Smooth muscle cell (in vitro differentiated cells): Measurements from ENCODE around the gene FNDC3B. TPM values are rescaled to one million over a fixed set of nuclear protein-coding genes. Genes with fewer than 3 reads are reported as not detected.

Experiments used
- DNase-seq: peaks from one replicate; lab custom pipeline; 2025; ENCODE audit not compliant: unreplicated experiment; lab: John Stamatoyannopoulos, UW
- H2AFZ ChIP-seq: fragments of 200-600 bp; sonication (generic); 2 replicates; pipeline ENCODE4 v1.6.0; 2016; ENCODE audit warnings: antibody characterized with exemption, low read depth, mild to moderate bottlenecking
- H3F3A ChIP-seq: fragments of 200-600 bp; sonication (generic); 2 replicates; pipeline ENCODE4 v1.6.0; 2017; ENCODE audit warnings: antibody characterized with exemption, low read depth
- H3K27ac ChIP-seq: fragments of 200-600 bp; sonication (generic); 2 replicates; pipeline ENCODE4 v1.5.1; 2016; ENCODE audit warnings: low read depth, mild to moderate bottlenecking
- H3K27me3 ChIP-seq: fragments of 200-600 bp; sonication (generic); 2 replicates; pipeline ENCODE4 v1.6.1; 2016; ENCODE audit warnings: low read depth, mild to moderate bottlenecking
- H3K36me3 ChIP-seq: fragments of 200-600 bp; sonication (generic); 2 replicates; pipeline ENCODE4 v1.5.1; 2016; ENCODE audit warnings: low read depth
- H3K4me1 ChIP-seq: fragments of 200-600 bp; sonication (generic); 2 replicates; pipeline ENCODE4 v1.5.1; 2016; ENCODE audit warnings: low read depth
- H3K4me2 ChIP-seq: fragments of 200-600 bp; sonication (generic); 2 replicates; pipeline ENCODE4 v1.6.0; 2016; ENCODE audit warnings: mild to moderate bottlenecking
- H3K4me3 ChIP-seq: fragments of 200-600 bp; sonication (generic); 2 replicates; pipeline ENCODE4 v1.5.1; 2016; ENCODE audit warnings: mild to moderate bottlenecking
- H3K79me2 ChIP-seq: fragments of 200-600 bp; sonication (generic); 2 replicates; pipeline ENCODE4 v1.6.0; 2016; ENCODE audit warnings: low read depth, mild to moderate bottlenecking
- H3K9ac ChIP-seq: fragments of 200-600 bp; sonication (generic); 2 replicates; pipeline ENCODE4 v1.6.0; 2016; ENCODE audit warnings: low read depth
- H3K9me3 ChIP-seq: fragments of 200-600 bp; sonication (generic); replicated peaks from 2 replicates; pipeline ENCODE4 v1.5.1; 2016; ENCODE audit warnings: low read depth
- H4K20me1 ChIP-seq: fragments of 200-600 bp; sonication (generic); 2 replicates; pipeline ENCODE4 v1.6.0; 2016; ENCODE audit warnings: low read depth
- CTCF ChIP-seq: fragments of 200-600 bp; sonication (generic); IDR thresholded peaks from 2 replicates; pipeline ENCODE4 v1.5.1; 2017; ENCODE audit warnings: borderline replicate concordance, mild to moderate bottlenecking, antibody characterized with exemption; ENCODE audit not compliant: insufficient read depth, poor library complexity, severe bottlenecking
- WGBS: methylation state at CpG from one replicate; pipeline ENCODE4 v1.1.7; 2016; ENCODE audit warnings: low lambda C conversion rate; 5-methylcytosine and 5-hydroxymethylcytosine counted together
- polyA plus RNA-seq: library from polyadenylated mRNA; unstranded; fragments of >200 nt; fragmentation: Nextera tagmentation; extraction: Ambion mirVana; gene quantifications from 2 replicates; pipeline ENCODE4 v1.2.1, GENCODE V29; 2016
- total RNA-seq: library from RNA; depleted of rRNA; stranded (reverse); fragments of >200 nt; gene quantifications from 2 replicates; pipeline ENCODE4 v1.2.3, GENCODE V29; 2014

Gene FNDC3B
- total and polyA plus RNA-seq, 2 experiments from 2014 or later: 149 to 294 TPM

GRCh38 chr3:172101107-172101506 lies 61.7 kb downstream of the FNDC3B start:
- H4K20me1 ChIP-seq: peaks cover 100% of the 10 kb centered on the region
- H3K27me3 ChIP-seq: no peaks in the 10 kb centered on the region
- WGBS: 71% methylated on average over 3 of the region's 3 CpGs

GRCh38 chr3:172102123-172102882 lies 62.9 kb downstream of the FNDC3B start:
- WGBS: 79% methylated on average over 5 of the region's 5 CpGs
- Histone ChIP-seq H3K4me3 (no peak overlapping the region), H3K9ac (no peak overlapping the region), H4K20me1 (peaks cover 100% of the 10 kb centered on the region), H3F3A (peaks cover 37% of the 10 kb centered on the region), H3K79me2 (peaks cover 98% of the 10 kb centered on the region), H3K9me3 (no peaks in the 10 kb centered on the region), H3K36me3 (no peaks in the 10 kb centered on the region), H3K27ac (peak overlapping the region; percentile 93), H3K27me3 (no peaks in the 10 kb centered on the region), H2AFZ (no peak overlapping the region), H3K4me2 (peak overlapping the region; percentile 73), H3K4me1 (peaks cover 62% of the 10 kb centered on the region)
- DNase-seq: no peak
- TF ChIP-seq CTCF: no peak

More at GRCh38 chr3:172101107-172101506, 61.7 kb downstream of the FNDC3B start:
- TF ChIP-seq CTCF: no peak
- Histone ChIP-seq H3F3A (peaks cover 40% of the 10 kb centered on the region), H3K9me3 (no peaks in the 10 kb centered on the region), H3K36me3 (no peaks in the 10 kb centered on the region), H3K4me3 (no peak overlapping the region), H2AFZ (no peak overlapping the region), H3K27ac (peak overlapping the region; percentile 93), H3K79me2 (peaks cover 98% of the 10 kb centered on the region), H3K4me2 (peak overlapping the region; percentile 17), H3K4me1 (peaks cover 65% of the 10 kb centered on the region), H3K9ac (no peak overlapping the region)
- DNase-seq: no peak

GRCh38 chr3:172102883-172103310 lies 63.5 kb downstream of the FNDC3B start:
- 77% methylated on average over 3 of the region's 3 CpGs for WGBS
- Histone ChIP-seq H3K4me1 (peaks cover 56% of the 10 kb centered on the region), H3K4me3 (no peak overlapping the region), H3K9ac (peak overlapping the region; percentile 63), H3K9me3 (no peaks in the 10 kb centered on the region), H3K27ac (peak overlapping the region; percentile 93), H4K20me1 (peaks cover 100% of the 10 kb centered on the region), H3K27me3 (no peaks in the 10 kb centered on the region), H3F3A (peaks cover 32% of the 10 kb centered on the region), H3K79me2 (peaks cover 98% of the 10 kb centered on the region), H2AFZ (no peak overlapping the region), H3K36me3 (no peaks in the 10 kb centered on the region), H3K4me2 (peak overlapping the region; percentile 73)
- no peak for TF ChIP-seq CTCF
- DNase-seq: no peak
